AG04450 (cell line): ENCODE data around the gene SPAG4. TPM values are rescaled to one million over a fixed set of nuclear protein-coding genes. Genes with fewer than 3 reads are reported as not detected.

Experiments used
- CTCF ChIA-PET: fragments of 300-600, 350-600 bp; formaldehyde crosslinking; extraction: SDS; loops from one replicate; lab custom pipeline; 2022; ENCODE audit warnings: antibody characterized with exemption, inconsistent platforms; lab: Charles Lee
- POLR2A ChIA-PET: fragments of 350-600 bp; formaldehyde crosslinking; extraction: SDS; loops from one replicate; lab custom pipeline; 2021; ENCODE audit warnings: antibody characterized with exemption, inconsistent platforms; lab: Yijun Ruan, JAX
- DNase-seq: peaks from one replicate; pipeline ENCODE4 v3.0.0-alpha.2; 2011; ENCODE audit warnings: low read depth, low spot score
- H3K27ac ChIP-seq: one replicate; pipeline ENCODE4 v1.5.1; 2012; ENCODE audit warnings: low read depth, low read length, control low read depth
- H3K27me3 ChIP-seq: one replicate; pipeline ENCODE4 v1.6.0; 2012; ENCODE audit warnings: low read length; ENCODE audit not compliant: control insufficient read depth, insufficient read depth
- H3K4me3 ChIP-seq: 2 replicates; pipeline ENCODE4 v1.5.1; 2011; ENCODE audit warnings: mild to moderate bottlenecking, low read depth, low read length, control low read depth
- H3K9me3 ChIP-seq: 2 replicates; pipeline ENCODE4 v1.5.1; 2012; ENCODE audit warnings: low read length; ENCODE audit not compliant: control insufficient read depth, insufficient read depth
- CTCF ChIP-seq: IDR thresholded peaks from 2 replicates; pipeline ENCODE4 v1.5.1; 2011; ENCODE audit warnings: low read depth, low read length, control low read depth, inconsistent platforms
- polyA plus RNA-seq: library from polyadenylated mRNA; depleted of rRNA; stranded (reverse); fragments of >200 nt; gene quantifications from 2 replicates; pipeline ENCODE4 v1.2.3, GENCODE V29; 2011

SPAG4 gene
- polyA plus RNA-seq, 1 experiment: 1.8 TPM

- H3K27me3 ChIP-seq: no peaks in the 10 kb centered on the region
- DNase-seq: no peak
- no peak overlapping the region for H3K27ac ChIP-seq
- ChIA-PET POLR2A (interaction anchor here (0.6 kb wide), 1 partner anchor 11 kb away, joined by 5 read pairs; the partner anchor contains the start of gene SPAG4), CTCF (no interaction called here)
- H3K4me3 ChIP-seq: no peak overlapping the region
- TF ChIP-seq CTCF: no peak
- H3K9me3 ChIP-seq: no peaks in the 10 kb centered on the region
Measured at GRCh38 chr20:35626386-35627001, 10.9 kb downstream of the SPAG4 start.

- no peak overlapping the region for H3K27ac ChIP-seq
- DNase-seq: no peak
- no peaks in the 10 kb centered on the region for H3K9me3 ChIP-seq
- ChIA-PET CTCF (no interaction called here), POLR2A (no interaction called here)
- H3K27me3 ChIP-seq: no peaks in the 10 kb centered on the region
- no peak overlapping the region for H3K4me3 ChIP-seq
- no peak for TF ChIP-seq CTCF
Measured at GRCh38 chr20:35627121-35627520, 11.5 kb downstream of the SPAG4 start.

GRCh38 chr20:35629427-35630145 is 14.0 kb downstream of the SPAG4 start:
- no peaks in the 10 kb centered on the region for H3K9me3 ChIP-seq
- no peak for DNase-seq
- POLR2A ChIA-PET: no interaction called here
- TF ChIP-seq CTCF: no peak
- no peaks in the 10 kb centered on the region for H3K27me3 ChIP-seq
- no peak overlapping the region for H3K4me3 ChIP-seq
- H3K27ac ChIP-seq: no peak overlapping the region
- CTCF ChIA-PET: interaction anchor here (1.1 to 3.9 kb wide), 2 partner anchors 10 to 13 kb away, joined by 3 to 12 read pairs; no protein-coding TSS in a partner anchor

- no peak for DNase-seq
- no peak overlapping the region for H3K27ac ChIP-seq
- no peak for TF ChIP-seq CTCF
- H3K27me3 ChIP-seq: no peaks in the 10 kb centered on the region
- ChIA-PET POLR2A (no interaction called here), CTCF (interaction anchor here (3.9 kb wide), 1 partner anchor 11 kb away, joined by 12 read pairs; no protein-coding TSS in a partner anchor)
- H3K4me3 ChIP-seq: no peak overlapping the region
- H3K9me3 ChIP-seq: no peaks in the 10 kb centered on the region
Measured at GRCh38 chr20:35630636-35631035, 15.0 kb downstream of the SPAG4 start.

- no peak for TF ChIP-seq CTCF
- DNase-seq: no peak
- POLR2A ChIA-PET: no interaction called here
- no peaks in the 10 kb centered on the region for H3K27me3 ChIP-seq
- no peak overlapping the region for H3K4me3 ChIP-seq
- CTCF ChIA-PET: interaction anchor here (3.9 kb wide), 1 partner anchor 13 kb away, joined by 12 read pairs; no protein-coding TSS in a partner anchor
- no peaks in the 10 kb centered on the region for H3K9me3 ChIP-seq
- H3K27ac ChIP-seq: no peak overlapping the region
Measured at GRCh38 chr20:35632539-35633115, 17.0 kb downstream of the SPAG4 start.
